ENCODE measurements around the gene MAN1B1.

MAN1B1 gene

DNA sequence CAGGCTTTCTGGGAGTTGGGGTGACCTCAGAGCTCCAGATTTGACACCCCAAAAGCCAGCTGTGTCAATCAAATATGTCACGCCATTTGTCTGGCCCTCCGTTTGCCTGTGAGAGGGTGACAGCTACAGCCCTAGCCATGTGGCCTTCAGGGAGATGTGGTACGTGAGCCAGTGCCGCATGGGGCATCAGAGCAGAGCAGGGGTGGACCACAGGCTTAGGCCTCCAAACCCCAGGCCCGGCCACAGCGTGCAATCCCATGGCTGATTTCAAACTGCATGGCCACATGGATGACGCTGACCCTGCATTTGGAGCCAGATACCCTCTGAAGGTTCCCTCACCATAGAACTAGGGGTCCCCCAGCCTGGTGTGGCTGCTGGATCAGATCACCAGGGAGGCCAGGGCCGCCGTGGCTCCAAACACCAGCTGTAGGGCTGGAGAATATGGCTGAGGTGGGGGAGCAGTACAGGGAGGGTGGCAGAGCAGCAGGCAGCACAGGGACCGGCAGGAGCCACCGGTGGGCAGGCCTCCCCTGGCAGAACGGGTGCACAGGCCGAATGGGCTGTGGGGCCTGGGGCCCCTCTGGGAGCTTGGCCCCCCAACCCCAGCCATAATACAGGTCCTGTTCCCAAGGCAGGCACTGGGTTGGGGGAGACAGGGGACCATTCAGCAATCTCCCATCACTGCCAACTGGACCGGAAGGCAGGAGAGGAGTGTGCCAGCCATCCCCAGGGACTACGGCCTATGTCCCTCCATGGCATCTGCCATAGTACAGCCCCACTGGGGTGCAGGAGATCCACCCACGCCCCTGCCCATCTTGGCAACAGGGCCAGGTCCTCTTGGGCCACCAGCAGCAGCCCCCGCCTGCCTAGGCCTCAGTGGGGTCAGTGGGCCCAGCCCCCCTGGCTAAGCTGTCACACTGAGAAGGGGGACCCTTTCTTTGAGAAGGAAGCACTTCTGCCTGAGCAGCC lies 18.0 kb upstream of the MAN1B1 start:
- peak in 1 of 56 donors; percentile 21 for DNase-seq

DNA sequence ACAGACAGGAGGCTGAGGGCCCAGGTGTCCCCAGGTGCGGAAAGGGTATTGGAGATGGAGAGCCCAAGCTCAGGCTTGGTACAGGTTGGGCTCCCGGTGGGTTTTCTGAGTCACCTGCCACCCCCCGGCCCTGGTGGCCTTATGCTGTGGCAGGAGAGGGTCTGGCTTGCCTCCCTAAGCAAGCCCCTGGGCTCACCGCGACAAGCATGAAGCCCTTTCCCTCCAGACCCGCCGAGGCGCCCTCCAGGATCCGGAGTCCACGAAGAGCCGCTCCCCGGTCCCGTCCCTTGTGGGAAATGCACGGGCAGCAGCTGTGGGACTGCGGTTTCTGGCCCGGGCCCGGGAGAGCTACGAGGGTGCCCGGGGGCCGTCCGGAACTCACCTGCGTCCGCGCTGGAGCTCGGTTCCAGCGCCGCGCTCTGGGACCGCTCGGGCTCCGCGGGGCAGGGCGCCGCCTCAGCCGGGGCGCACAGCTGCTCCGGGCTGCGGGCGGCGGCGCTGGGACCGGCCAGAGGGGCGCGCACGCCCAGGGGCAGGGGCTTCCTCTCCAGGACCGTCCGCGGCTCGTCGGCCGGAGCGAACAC lies 17.2 kb upstream of the MAN1B1 start:
- DNase-seq: no peak

DNA sequence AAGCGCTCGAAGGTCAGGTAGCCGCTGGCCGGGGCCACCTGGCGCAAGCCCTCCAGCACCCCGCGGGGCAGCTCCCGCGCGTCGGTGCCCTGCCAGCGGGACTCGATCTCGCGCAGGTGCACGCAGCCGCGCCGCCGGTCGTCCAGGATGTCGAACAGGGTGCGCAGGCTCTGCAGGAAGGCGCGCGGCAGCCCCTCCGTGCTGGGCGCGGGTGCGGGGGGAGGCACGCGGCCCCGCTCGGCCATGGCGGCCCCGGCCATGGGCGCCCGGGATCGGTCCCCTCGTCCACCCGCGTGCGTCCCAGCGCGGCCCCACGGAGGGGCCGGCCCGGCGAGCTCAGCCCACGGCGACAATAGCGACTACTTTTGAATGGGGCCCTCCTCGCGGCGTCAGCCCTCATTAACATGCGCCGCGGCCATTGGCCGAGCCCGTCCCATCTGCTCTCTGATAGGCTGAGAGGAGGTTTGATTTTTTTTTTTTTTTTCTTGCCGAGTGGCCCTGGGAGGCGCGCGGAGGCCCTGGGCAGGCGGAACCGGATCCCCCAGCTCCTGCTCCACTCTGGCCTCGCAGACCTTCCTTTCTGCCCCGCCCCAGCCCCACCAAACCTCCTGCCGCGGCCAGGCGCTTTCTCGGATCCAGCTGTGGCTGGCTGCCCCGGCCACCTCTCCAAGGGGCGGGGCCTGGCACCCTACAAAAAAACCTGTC lies 16.4 kb upstream of the MAN1B1 start, which contains the start of gene SAPCD2:
Gene SAPCD2, minus strand, starts transcription at position 357 of the 705 bp plus-strand sequence. Its CDS starts 97 bp downstream, at position 260.
- peak in 53 of 56 donors; percentile 42 to 89 (median 77) for DNase-seq

DNA sequence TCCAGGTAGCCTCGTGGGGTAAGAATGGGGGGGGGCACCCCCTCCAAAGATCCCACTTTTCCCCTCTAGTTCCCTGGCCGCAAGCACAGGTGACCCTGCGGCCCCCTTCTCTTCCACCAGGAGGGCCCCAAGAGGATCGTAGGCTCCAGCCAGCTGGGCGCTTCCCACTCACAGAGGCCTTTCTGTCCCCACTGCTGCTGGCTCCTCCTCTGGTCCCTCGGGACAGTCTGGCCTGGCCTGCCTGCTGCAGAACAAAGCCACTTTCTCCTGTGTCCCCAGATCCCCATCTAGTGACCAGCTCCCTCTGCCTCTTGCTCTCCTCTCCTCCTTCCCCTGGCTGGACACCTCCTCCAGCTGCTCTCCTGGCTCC lies 15.9 kb upstream of the MAN1B1 start:
- DNase-seq: peak in 54 of 56 donors; percentile 54 to 95 (median 82)

DNA sequence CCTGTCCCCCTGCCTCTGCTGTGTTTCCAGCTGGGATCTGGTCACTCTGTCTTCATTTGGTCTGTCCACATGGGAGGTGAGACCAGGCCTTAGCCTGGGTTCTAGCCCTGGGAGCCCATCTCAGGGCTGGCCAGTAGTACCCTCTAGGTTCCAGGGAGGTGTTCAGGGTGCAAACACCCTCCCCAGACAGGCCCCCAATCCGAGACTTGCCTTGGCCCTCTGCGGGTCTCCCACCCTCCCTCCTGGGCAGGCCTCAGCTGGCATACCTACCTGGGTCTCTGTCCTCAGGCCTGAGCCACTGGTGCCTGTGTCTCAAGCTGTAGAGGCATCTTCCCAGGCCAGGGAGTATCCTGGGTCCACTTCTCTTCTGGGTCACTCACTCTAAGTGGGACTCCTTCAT lies 15.5 kb upstream of the MAN1B1 start:
- DNase-seq: no peak

DNA sequence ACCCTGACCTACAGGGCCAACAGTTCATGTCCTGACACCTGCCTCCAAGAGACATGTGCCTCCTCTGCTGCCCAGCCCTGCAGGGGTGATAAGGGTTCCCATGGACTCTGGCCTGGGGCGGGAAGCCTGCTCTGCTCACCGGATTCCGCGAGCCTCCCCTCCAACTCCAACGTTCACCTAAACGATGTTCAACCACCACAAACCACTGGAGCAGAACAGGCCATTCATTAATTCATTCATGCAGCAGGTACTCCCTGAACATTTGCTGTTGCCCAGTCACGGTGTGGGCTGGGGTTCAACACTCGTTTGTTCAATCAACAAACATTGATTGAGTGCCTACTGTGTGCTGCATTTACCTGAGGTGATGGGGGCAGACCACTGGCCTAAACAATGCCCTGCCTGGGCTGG lies 12.8 kb upstream of the MAN1B1 start:
- DNase-seq: no peak

DNA sequence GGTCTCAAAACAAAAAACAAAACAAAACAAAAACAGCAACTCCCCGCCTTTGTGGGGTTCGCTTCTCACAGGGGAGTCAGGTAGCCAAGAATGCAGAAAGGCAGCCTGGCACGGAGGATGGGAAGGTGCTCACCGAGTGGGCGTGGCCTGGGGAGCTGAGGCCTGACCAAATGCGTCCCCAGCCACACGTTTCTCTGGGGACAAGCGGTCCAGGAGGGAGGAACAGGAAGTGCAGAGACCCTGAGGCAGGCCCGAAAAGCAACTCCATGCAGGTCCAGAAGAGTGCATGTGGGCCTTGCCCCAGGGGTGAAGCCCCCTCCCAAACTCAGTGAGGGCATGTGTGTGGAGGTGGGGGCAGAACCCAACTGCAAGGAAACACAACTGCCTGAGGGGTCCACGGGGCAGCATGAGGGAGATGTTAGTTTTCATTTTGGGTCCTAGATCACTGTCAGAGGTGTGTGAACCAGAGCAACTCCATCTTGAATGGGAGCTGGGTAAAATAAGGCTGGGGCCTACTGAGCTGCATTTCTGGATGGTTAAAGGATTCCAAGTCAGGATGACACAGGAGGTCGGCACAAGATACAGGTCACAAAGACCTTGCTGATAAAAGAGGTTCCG lies 12.0 kb upstream of the MAN1B1 start:
- DNase-seq: no peak

DNA sequence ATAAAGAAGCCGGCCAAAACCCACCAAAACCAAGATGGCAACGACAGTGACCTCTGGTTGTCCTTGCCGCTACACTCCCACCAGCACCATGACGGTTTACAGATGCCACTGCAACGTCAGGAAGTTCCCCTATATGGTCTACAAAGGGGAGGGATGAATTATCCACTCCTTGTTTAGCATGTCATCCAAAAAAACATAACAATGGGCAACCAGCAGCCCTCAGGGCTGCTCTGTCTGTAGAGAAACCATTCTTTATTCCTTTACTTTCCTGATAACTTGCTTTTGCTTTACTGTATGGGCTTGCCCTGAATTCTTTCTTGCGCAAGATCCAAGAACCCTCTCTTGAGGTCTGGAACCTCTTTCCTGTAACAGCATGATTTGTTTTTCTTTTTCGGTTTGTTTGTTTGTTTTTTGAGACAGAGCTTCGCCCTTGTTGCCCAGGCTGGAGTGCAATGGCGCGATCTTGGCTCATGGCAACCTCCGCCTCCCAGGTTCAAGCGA lies 11.5 kb upstream of the MAN1B1 start:
- no peak for DNase-seq

DNA sequence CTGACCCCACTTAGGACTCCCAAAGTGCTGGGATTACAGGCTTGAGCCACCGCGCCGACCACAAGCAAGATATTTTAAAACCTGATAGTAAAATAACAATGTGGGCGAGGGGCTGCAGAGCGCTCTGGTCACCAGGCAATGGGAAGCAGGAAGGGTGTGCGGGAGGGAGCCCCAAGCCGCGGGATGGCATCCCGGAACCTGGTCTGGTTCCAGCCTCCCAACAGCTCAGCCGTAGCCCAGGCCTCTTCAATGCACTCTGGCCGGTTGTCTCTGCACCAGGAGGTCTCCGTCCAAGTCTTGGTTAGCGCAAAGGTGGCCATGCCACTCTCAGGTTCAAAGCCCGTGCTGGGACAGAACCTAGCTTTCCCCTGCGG lies 10.2 kb upstream of the MAN1B1 start:
- peak in 1 of 56 donors; percentile 47 for DNase-seq

DNA sequence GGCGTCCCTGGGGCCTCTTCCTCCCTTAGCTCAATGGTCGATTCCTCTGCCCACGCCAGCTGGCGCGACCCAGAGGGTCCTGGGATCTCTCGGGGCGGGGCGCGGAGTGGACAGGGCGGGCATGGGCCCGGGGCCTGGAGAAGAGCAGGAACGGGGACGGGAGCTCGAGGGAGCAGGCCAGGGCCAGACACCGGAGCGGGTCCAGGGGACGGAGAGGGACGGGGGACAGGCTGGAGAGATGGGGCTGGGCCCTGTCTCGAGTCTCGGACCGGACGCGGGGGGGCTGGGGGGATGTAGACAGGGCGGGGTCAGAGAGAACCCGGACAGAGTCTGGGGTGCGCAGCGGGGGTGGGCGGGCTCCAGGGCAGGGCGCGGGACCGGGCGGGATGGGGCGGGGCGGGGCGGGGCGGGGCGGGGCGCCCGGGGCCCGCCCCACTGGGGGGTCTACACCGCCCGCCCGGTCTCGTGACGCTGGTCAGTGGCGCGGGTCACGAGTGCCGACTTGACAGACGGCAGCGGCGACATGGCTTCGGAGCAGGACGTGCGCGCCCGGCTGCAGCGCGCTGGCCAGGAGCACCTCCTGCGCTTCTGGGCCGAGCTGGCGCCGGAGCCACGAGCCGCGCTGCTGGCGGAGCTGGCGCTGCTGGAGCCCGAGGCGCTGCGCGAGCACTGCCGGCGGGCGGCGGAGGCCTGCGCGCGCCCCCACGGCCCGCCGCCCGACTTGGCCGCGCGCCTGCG lies 9.6 kb upstream of the MAN1B1 start, which contains the start of gene UAP1L1:
Gene UAP1L1, plus strand, starts transcription at position 508 of the 738 bp plus-strand sequence. Its CDS starts 16 bp downstream, at position 524.
- DNase-seq: peak in 52 of 56 donors; percentile 31 to 95 (median 74)

DNA sequence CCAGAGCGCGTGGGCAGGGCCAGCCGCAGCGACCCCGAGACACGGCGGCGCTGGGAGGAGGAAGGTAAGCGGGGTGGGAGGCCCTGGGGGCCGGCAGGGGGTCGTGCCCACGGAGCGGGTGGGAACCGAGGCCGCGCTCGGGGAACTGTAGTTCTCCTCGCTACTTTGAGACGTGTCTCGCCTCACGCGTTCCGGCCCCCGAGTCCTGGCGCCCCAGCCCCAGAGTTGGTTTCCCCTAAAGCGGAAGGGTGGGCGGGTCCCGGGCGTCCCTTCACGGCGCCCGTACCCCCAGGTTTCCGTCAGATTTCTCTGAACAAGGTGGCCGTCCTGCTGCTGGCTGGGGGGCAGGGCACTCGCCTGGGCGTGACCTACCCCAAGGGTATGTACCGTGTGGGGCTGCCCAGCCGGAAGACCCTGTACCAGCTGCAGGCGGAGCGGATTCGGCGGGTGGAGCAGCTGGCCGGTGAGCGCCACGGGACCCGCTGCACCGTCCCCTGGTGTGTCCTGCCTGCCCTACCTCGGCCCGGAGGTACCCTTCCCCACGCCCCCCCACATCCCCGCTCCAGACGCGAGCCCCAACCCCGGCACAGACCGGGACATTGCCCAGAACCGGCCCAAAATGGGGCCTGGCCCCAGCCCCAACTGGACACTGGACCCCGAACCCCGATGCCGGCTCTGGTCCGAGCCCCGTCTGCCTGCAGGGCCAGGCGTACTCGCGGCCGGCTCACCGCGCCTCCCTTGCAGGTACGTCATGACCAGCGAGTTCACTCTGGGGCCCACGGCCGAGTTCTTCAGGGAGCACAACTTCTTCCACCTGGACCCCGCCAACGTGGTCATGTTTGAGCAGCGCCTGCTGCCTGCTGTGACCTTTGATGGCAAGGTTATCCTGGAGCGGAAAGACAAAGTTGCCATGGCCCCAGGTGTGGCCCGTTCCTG lies 8.8 kb upstream of the MAN1B1 start:
- no peak for DNase-seq

DNA sequence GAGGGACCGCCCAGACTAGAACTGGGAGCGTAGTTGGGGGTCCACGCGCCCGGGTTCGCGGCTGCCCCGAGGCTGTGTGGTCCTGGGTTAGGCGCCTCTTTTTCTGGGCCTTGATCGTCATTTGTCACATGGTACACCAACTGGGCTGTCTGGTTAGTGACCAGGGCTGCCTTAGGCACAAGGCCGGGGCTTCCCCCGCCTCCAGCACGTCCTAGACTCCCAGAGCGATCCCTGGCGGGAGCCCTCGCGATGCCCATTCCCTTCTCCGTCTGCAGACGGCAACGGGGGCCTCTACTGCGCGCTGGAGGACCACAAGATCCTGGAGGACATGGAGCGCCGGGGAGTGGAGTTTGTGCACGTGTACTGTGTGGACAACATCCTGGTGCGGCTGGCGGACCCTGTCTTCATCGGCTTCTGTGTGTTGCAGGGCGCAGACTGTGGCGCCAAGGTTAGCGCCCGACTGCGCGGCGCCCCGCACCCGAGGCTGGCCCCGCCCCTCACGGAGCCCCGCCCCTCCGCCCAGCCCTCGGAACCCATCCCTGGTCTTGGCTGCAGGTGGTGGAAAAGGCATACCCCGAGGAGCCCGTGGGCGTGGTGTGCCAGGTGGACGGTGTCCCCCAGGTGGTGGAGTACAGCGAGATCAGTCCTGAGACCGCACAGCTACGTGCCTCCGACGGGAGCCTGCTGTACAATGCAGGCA lies 7.9 kb upstream of the MAN1B1 start:
- DNase-seq: no peak

DNA sequence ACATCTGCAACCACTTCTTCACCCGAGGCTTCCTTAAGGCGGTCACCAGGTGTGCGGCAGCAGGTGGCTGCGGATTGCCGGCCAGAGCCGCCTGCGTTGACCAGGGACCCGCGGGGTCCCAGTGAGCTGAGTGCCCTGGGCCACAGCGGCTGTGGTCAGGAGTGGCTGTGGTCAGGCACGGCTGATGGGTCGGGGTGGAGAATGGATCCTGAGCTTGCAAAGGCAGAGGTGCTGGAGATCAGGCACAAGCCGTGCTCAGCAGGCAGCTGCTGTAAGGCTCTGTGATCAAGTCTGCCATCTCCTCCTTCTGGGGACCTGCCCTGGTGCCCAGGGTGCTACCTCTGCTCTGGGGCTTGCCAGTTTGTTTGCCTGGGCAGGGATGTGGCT lies 7.4 kb upstream of the MAN1B1 start:
- no peak for DNase-seq

DNA sequence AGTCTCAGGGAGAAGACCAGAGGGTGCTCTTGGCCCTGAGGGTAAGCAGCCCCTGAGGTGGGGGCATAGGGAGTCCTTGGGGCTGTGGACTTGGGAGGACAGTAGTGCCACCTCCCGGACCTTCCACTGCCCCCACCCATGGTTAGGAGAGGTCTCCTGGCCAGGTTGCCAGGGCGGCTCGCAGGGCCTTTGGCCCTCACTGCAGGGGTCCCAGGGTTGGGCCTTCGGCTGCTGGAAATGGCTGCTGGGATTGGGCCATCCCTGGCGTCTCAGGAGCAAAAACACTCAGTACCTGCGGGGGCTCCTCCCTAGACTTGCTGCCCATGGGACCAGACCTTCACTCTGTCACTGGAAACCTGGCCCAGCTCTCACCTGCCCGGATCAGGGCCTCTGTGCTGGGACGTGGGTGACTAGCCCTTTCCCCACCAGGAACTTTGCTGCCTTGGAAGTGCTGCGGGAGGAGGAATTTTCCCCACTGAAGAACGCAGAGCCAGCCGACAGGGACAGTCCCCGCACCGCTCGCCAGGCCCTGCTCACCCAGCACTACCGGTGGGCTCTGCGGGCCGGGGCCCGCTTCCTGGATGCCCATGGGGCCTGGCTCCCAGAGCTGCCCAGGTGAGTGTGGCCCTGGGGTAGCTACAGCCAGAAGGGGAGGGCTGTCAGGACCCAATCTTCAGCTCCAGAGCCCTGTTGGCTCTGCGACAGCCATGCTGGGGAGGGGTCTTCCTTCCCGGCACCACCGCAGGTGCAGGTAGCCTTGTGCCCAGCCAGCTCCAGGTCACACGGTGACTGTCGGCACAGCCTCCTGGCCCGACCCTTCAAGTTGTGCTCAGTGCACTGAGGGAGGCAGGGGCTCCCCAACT lies 6.3 kb upstream of the MAN1B1 start:
- no peak for DNase-seq

DNA sequence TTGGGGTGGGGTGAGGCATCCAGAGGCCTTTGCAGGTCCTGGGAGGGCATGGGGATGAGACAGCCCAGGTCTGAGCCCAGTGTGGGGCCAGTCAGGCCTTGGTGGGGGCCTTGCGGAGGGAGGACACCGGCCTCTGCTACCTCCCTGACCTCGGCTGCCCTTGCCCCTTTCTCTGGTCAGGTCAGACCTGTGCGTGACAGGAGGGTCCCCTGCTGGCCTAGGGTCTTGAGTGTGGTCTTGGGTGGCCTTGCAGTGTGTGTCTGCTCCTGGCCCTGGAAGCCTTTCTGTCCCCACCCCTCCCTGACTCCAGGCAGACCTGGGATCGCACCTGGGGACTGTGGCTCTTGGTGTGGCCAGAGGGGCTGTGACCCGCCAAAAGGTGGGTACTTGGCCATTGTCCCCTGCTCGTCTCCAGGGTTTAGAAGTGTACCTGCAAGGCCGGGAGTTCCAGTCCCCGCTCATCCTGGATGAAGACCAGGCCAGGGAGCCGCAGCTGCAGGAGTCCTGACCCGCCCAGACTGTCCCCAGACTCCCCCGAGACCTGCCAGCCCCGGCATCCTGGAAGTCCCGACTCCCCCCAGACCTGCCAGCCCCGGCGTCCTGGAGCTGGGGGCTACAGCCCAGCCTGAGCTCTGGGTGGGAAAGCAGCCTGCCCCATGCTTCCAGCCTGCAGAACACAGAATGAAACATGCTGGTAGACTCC lies 4.4 kb upstream of the MAN1B1 start:
- DNase-seq: no peak

DNA sequence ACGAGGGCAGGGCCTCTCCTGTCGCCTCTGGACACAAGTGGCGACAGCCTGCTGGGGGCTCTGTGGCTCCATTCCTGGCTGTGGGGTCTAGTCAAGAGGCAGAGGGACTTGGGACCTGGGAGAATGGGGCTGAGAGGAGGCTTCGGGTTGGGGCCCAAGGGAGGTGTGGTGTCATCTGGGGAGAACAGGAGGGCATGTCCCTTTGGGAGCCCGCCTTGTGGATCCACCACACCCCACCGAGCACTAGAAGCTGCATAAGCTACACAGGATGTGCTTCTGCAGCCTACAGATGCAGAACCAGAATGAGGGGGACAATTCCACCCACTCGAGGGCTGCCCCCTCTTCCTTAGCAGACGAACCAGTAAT lies 3.9 kb upstream of the MAN1B1 start:
- DNase-seq: no peak

DNA sequence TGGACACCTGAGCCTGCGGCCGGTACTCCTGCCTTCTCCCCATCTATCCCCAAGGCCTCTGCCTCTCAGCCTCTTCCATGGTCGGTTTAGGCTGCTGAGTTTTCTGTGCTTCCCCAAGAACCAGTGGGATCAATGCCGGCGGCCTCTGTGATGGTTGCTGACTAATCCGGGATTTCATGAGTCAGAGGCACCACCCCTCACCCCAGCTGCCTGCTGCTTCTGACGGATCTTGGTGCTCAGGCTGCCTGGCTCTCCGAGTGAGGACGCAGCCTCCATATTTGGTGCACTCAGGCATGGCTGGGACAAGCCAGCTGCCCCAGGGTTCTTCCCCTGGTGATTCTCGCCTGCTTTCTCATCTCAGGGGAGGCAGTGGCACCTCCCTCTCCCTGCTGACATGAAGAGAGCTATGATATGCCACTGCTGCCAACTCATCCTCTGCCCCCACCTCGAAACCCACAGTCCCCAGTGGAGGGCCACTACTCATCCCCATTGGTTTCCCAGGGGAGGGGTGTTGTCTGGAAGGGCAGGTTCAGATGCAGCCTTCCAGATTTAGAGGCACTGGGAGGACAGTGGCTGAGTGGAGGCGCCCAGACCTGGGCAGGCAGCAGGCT lies 3.3 kb upstream of the MAN1B1 start:
- peak in 35 of 56 donors; percentile 26 to 86 (median 53) for DNase-seq
